Retina (tissue), 1 donor: ENCODE results near the gene RAB44.
"Not testable (repeated sequence)": the region's sequence is repeated elsewhere in the genome, so short reads cannot be mapped to it uniquely, and the experiment has no call there.

Experiments
- DNase-seq: peaks from one replicate; pipeline ENCODE4 v3.0.0-alpha.2; 2016

The RAB44 gene

GRCh38 chr6:36714511-36714910 is 16.9 kb downstream of the RAB44 start:
- no peak for DNase-seq

GRCh38 chr6:36715469-36715868 is 17.8 kb downstream of the RAB44 start:
- DNase-seq = no peak

GRCh38 chr6:36716476-36717093 is 19.0 kb downstream of the RAB44 start:
- no peak for DNase-seq

GRCh38 chr6:36717231-36717825 is 19.7 kb downstream of the RAB44 start:
- no peak for DNase-seq

- no peak for DNase-seq
These were observed 20.4 kb downstream of the RAB44 start for GRCh38 chr6:36717871-36718540.

GRCh38 chr6:36718560-36718959 is 20.9 kb downstream of the RAB44 start:
- no peak for DNase-seq

- DNase-seq = no peak
These were observed 21.5 kb downstream of the RAB44 start for GRCh38 chr6:36719126-36719525.

GRCh38 chr6:36720251-36721141 is 22.9 kb downstream of the RAB44 start:
- DNase-seq = no peak

GRCh38 chr6:36721369-36722140 is 23.9 kb downstream of the RAB44 start:
- no peak for DNase-seq

- DNase-seq = no peak
These were observed 24.7 kb downstream of the RAB44 start for GRCh38 chr6:36722365-36722764.

GRCh38 chr6:36722879-36723278 is 25.3 kb downstream of the RAB44 start:
- DNase-seq = no peak

- DNase-seq = not testable (repeated sequence)
These were observed 26.4 kb downstream of the RAB44 start for GRCh38 chr6:36723992-36724391.

- no peak for DNase-seq
These were observed 27.1 kb downstream of the RAB44 start for GRCh38 chr6:36724514-36725390.

GRCh38 chr6:36725581-36725980 is 28.0 kb downstream of the RAB44 start:
- DNase-seq = no peak

GRCh38 chr6:36727505-36728021 is 29.9 kb downstream of the RAB44 start:
- DNase-seq = no peak

GRCh38 chr6:36728289-36729160 is 30.9 kb downstream of the RAB44 start:
- no peak for DNase-seq

GRCh38 chr6:36729161-36729524 is 31.5 kb downstream of the RAB44 start:
- DNase-seq = no peak

GRCh38 chr6:36730424-36731380 is 33.1 kb downstream of the RAB44 start:
- DNase-seq = no peak
